GM20000 (cell line): ENCODE results near the gene HIPK3.
A peak's percentile ranks its signal among the peaks of the same experiment; 100 is the strongest.

ENCODE experiments used
- DNase-seq: peaks from one replicate; pipeline ENCODE4 v3.0.0; 2012; ENCODE audit warnings: low spot score
- TF ChIP-seq, protein P1 (sequence below): IDR thresholded peaks from 2 replicates; pipeline ENCODE4 v1.5.1; 2012; ENCODE audit warnings: mild to moderate bottlenecking, control low read depth; ENCODE audit errors: extremely low read depth, missing control alignments

Gene HIPK3

DNA sequence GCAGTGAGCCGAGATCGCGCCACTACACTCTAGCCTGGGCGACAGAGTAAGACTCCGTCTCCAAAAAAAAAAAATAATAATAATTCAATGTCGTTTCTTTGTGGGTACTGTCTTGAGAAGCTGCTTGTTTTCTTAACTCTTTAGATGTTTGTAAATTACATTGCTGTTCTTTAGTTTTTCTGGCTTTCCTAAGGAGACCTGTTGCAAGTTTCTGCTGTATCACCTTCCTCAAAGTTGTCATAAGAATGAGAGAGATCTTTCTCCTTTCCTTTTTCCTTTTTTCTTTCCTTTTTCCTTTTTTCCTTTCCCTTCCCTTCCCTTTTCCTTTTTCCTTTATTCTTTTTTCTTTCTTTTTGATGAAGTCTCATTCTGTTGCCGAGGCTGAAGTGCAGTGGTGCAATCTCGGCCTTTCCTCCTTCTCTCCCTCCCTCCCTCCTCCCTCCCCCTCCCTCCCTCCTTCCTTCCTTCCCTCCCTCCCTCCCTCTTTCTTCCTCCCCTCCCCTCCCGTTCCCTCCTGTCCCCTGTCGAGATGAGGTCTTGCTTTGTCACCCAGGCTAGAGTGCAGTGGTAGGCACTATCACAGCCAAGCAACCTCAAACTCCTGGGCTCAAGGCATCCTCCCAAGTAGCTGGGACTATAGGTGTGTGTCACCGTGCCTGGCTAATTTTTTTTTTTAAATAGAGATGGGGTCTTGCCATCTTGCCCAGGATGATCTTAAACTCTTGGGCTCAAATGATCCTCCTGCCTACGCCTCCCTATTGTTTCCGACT lies 15.3 kb downstream of the HIPK3 start:
- TF ChIP-seq, protein P1, sequence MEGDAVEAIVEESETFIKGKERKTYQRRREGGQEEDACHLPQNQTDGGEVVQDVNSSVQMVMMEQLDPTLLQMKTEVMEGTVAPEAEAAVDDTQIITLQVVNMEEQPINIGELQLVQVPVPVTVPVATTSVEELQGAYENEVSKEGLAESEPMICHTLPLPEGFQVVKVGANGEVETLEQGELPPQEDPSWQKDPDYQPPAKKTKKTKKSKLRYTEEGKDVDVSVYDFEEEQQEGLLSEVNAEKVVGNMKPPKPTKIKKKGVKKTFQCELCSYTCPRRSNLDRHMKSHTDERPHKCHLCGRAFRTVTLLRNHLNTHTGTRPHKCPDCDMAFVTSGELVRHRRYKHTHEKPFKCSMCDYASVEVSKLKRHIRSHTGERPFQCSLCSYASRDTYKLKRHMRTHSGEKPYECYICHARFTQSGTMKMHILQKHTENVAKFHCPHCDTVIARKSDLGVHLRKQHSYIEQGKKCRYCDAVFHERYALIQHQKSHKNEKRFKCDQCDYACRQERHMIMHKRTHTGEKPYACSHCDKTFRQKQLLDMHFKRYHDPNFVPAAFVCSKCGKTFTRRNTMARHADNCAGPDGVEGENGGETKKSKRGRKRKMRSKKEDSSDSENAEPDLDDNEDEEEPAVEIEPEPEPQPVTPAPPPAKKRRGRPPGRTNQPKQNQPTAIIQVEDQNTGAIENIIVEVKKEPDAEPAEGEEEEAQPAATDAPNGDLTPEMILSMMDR, result no peak
- no peak for DNase-seq

DNA sequence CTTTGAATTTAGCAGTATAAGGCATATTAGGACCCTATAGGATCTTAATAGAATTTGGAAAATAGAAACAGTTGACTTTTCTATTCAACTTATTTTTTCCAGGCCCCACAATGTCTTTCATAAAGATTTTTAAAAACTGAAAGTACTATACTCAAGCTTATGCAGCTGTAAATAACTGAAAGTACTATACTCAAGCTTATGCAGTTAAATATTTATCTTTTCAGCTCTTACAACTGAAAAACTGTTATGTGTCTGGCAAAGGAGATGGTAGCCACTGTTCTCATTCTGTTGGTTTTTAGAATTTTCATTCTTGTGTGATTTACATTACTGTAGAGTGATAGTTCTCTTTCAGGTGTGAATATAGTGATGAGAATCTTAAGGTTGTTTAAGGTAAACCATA lies 16.5 kb downstream of the HIPK3 start:
- TF ChIP-seq, protein P1, result no peak
- no peak for DNase-seq

DNA sequence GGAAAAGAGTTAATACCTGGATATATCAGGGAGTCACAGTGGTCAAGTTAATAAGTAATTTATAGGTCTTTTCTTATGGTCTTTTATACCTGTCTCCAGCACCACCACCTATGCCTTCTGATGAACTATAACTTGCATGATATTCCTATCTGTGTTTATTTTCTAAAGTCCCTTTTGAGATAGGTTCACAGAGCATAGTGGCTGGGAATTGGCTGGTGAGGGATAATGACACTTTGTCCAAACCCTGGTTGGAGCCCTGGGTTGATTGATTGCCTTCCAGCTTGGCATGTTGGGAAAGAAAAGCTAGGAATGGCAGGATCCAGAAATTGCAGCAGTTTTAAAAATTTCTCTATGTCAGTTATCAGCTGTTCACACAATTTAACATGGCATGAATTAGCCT lies 23.2 kb downstream of the HIPK3 start:
- DNase-seq, result no peak
- TF ChIP-seq, protein P1, result no peak

DNA sequence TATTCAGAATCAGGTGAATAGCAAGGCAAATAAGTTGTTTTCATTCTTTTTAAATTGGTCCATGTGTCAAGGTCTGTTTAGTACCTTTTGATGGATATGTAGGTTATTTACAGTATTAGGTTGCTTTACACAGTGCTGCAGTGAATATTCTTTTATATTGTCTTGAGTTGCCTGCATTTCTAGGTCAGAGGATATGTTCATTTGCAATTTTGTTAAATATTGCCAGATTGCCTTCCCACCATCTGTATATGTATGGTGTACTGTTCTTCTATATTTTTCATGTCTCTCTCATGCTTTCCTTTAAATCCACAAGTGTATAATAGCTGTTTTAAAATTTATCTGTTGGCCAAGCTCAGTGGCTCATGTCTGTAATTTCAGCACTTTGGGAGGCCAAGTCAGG lies 24.6 kb downstream of the HIPK3 start:
- no peak for DNase-seq
- TF ChIP-seq, protein P1, result no peak

DNA sequence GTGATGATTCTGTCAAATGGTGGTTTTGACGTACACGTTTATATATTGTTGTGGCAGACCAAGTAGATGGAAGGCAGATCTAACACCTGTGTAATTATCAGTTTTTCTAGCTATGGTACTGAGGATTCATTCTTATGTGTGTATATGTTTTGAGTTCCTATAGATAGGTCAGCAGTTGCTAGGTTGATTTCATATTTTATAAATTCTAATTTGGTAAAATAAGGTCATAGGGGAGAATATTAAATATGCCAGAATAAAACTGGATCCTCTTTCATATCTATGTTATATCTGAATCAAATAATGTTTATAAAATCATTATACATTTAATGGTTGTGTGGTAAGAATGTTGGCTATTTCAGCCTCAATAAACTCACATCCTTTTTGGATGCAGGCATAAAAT lies 27.6 kb downstream of the HIPK3 start:
- TF ChIP-seq, protein P1, result no peak
- no peak for DNase-seq

DNA sequence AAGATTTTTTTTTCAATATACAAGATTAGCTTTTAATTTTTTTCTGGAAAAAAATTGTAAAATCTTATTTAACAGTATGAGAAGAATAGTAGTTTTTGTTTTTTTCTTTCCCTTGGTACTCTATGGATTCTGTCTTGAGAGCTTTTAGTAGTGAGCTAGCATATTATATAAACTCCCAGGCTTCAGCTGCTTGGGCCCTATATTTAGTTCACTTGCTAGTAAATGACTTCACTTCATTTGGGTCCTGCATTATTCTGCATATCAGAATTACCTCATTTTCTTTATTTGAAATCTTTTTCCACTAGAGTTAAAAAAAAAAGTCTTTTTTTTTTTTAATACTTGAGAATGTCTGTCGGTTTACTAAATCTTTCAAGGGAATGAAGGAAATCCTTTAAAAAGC lies 33.1 kb downstream of the HIPK3 start:
- DNase-seq, result no peak
- TF ChIP-seq, protein P1, result no peak

DNA sequence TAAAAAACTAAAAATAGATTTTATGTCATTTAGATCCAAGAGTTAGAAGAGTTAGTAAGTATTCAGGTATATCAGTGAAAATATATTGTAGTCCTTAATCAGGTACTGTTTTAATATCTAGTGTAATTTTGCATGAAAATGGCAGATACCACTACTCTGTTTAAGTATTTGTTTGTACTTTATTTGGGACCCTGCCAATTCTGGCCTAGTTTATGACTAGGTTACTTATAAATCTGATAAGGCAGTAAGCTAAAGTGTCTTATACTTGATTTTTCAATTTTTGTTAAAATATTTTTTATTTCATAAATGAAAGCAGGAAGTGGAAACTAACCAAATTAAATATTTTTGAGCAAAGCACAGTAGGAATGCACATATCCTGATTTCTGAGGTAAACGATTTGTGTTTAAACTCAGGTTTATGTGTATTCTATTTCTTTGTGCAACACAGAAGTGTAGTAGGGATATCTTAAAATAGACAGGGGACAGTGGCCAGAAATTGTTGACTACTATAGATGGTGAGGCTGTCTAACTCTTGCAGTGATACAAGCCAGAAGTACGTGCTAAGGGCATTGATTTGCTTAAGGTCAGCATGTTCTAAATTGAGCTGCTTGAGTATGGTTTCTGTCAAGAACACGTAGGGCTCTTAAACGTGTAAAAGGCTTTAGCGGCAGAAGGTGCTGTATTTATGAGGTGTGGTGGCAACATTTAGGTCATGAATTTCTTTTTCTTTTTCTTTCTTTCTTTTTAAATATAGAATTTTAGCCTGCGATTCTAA lies 34.0 kb downstream of the HIPK3 start:
- TF ChIP-seq, protein P1, result no peak
- DNase-seq, result peak; percentile 42
